COLO829 (cell line): ENCODE results near the gene PPP1R9B.
A peak's percentile ranks its signal among the peaks of the same experiment; 100 is the strongest.

Source experiments
- DNase-seq: peaks from one replicate; pipeline ENCODE4 v3.0.0; 2012; ENCODE audit warnings: low spot score

Gene PPP1R9B

GRCh38 chr17:50187394-50187725 lies 36.9 kb upstream of the PPP1R9B start:
- DNase-seq = no peak

GRCh38 chr17:50186661-50187393 lies 36.4 kb upstream of the PPP1R9B start:
- DNase-seq = no peak

- no peak for DNase-seq
These were observed 35.4 kb upstream of the PPP1R9B start for GRCh38 chr17:50185631-50186471.

- no peak for DNase-seq
These were observed 34.3 kb upstream of the PPP1R9B start for GRCh38 chr17:50184611-50185398.

GRCh38 chr17:50184064-50184463 lies 33.6 kb upstream of the PPP1R9B start:
- DNase-seq = no peak

GRCh38 chr17:50183421-50183994 lies 33.0 kb upstream of the PPP1R9B start:
- no peak for DNase-seq

GRCh38 chr17:50182783-50183420 lies 32.4 kb upstream of the PPP1R9B start:
- no peak for DNase-seq

- no peak for DNase-seq
These were observed 31.4 kb upstream of the PPP1R9B start for GRCh38 chr17:50181591-50182560.

- DNase-seq = peak; percentile 66
These were observed 30.7 kb upstream of the PPP1R9B start for GRCh38 chr17:50181144-50181543.

GRCh38 chr17:50180620-50181019 lies 30.1 kb upstream of the PPP1R9B start:
- DNase-seq = no peak

GRCh38 chr17:50180111-50180510 lies 29.6 kb upstream of the PPP1R9B start:
- no peak for DNase-seq

GRCh38 chr17:50177983-50178834 lies 27.7 kb upstream of the PPP1R9B start:
- peak; percentile 77 for DNase-seq

GRCh38 chr17:50177476-50177875 lies 27.0 kb upstream of the PPP1R9B start:
- DNase-seq = no peak

GRCh38 chr17:50176559-50177357 lies 26.3 kb upstream of the PPP1R9B start:
- DNase-seq = no peak

- DNase-seq = no peak
These were observed 24.7 kb upstream of the PPP1R9B start for GRCh38 chr17:50175035-50175807.

GRCh38 chr17:50174444-50174843 lies 24.0 kb upstream of the PPP1R9B start:
- no peak for DNase-seq

- DNase-seq = no peak
These were observed 23.0 kb upstream of the PPP1R9B start for GRCh38 chr17:50173335-50173941.

- no peak for DNase-seq
These were observed 22.5 kb upstream of the PPP1R9B start for GRCh38 chr17:50172936-50173334.
